ENCODE data around the gene SYNPO2. TPM values are rescaled to one million over a fixed set of nuclear protein-coding genes. Genes with fewer than 3 reads are reported as not detected.
"Not testable (repeated sequence)": the region's sequence is repeated elsewhere in the genome, so short reads cannot be mapped to it uniquely, and the experiment has no call there.

The SYNPO2 gene
- total RNA-seq, 6 experiments from 2014 or later: 2.7 to 11.2 (median 8.2) TPM

- WGBS (ENCODE audit: insufficient coverage, low coverage, low lambda C conversion rate, missing lambda C conversion rate): 41% methylated on average over 6 of the region's 6 CpGs
- intact Hi-C loops (cut with DNase I): no loop called here
- H3K27ac ChIP-seq: no peak overlapping the region
These were observed 84.6 kb downstream of the SYNPO2 start for GRCh38 chr4:118973295-118973694.

DNA sequence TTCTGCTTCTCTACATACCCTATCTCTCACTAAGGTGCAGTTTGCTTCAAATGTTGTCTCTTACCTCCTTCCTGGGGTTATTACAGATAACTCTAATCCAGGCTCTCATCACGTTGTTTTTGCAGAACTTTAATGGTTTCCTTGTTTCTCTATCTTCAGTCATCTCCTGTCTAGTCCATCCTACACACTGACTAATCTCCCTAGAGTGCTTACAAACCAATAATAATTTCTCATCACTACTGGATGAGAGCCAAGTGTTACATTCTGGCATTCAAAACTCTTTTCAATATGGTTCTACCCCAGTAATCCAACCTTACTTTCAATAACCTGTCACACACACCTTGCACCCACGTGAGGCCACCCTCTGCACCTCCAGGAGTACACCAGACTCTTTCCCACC is 86.1 kb downstream of the SYNPO2 start:
- H3K36me3 ChIP-seq: no peaks in the 10 kb centered on the region
- 54% methylated on average over 2 of the region's 2 CpGs for WGBS (ENCODE audit: insufficient coverage, low coverage, low lambda C conversion rate, missing lambda C conversion rate)
- intact Hi-C loops (cut with DNase I): no loop called here

More at GRCh38 chr4:118973295-118973694, 84.6 kb downstream of the SYNPO2 start:
- DNase-seq (no peak), ATAC-seq (no peak)
- Histone ChIP-seq H3K4me3 (no peak overlapping the region), H3K4me1 (peaks cover 0 to 6% (median 2%) of the 10 kb centered on the region in 4 donors), H3K27me3 (no peaks in the 10 kb centered on the region), H3K36me3 (no peaks in the 10 kb centered on the region), H3K9me3 (no peaks in the 10 kb centered on the region)
- no peak for TF ChIP-seq POLR2A (IDR thresholded peaks at IDR 0.05)

DNA sequence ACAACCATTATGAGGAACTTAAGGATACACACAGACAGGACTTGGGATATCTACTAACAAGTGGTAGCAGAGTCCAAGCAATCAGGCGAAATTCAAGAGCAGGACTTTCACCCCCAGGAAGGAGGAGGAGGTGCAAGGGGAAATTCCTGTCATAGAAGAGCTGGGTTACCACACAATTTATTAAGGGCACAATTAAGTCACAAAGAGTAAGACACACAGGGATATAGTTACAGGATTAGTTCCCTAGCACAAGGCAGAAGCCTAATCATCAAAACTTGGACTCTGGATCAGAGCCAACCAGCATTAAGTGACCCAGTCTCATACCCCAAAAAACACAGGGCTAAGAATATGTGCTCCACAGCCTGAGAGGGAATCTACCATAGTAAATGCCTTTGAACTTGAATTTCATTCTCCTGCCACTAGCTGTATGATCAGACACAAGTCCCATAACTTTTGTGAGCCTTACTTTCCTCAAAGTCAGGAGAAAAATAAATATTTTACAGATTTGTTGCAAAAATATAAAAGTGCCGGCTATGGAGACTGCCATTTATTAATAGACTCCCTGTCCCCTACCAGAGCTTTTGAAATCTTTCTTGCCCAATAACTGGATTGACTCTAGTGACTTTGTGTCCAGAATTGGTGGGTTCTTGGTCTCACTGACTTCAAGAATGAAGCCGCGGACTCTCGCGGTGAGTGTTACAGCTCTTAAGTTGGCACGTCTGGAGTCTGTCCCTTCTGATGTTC is 87.0 kb downstream of the SYNPO2 start:
- no peak for ATAC-seq
- WGBS (ENCODE audit: insufficient coverage, low coverage, low lambda C conversion rate, missing lambda C conversion rate): 88% methylated on average over 7 of the region's 7 CpGs
- TF ChIP-seq CTCF (IDR thresholded peaks at IDR 0.05): no peak
- TF ChIP-seq POLR2A (IDR thresholded peaks at IDR 0.05): no peak

More for the DNA sequence above, 86.1 kb downstream of the SYNPO2 start:
- H3K27ac ChIP-seq: no peak overlapping the region
- no peaks in the 10 kb centered on the region for H3K4me1 ChIP-seq
- ATAC-seq: no peak
- TF ChIP-seq CTCF (IDR thresholded peaks at IDR 0.05) (no peak), POLR2A (IDR thresholded peaks at IDR 0.05) (no peak)
- H3K4me3 ChIP-seq: no peak overlapping the region
- H3K9me3 ChIP-seq: no peaks in the 10 kb centered on the region
- DNase-seq: no peak
- no peaks in the 10 kb centered on the region for H3K27me3 ChIP-seq

DNA sequence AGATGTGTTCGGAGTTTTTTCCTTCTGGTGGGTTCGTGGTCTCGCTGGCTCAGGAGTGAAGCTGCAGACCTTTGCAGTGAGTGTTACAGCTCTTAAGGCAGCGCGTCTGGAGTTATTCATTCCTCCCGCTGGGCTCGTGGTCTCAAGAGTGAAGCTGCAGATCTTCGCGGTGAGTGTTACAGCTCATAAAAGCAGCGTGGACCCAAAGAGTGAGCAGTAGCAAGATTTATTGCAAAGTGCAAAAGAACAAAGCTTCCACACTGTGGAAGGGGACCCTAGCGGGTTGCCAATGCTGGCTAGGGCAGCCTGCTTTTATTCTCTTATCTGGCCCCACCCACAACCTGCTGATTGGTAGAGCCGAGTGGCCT is 87.5 kb downstream of the SYNPO2 start:
- H3K27me3 ChIP-seq; H3K27ac ChIP-seq; DNase-seq; H3K4me3 ChIP-seq; intact Hi-C loops (cut with DNase I); ATAC-seq; H3K9me3 ChIP-seq; H3K4me1 ChIP-seq; H3K36me3 ChIP-seq: not testable (repeated sequence)
- 79% methylated on average over 6 of the region's 12 CpGs for WGBS (ENCODE audit: insufficient coverage, low coverage, low lambda C conversion rate, missing lambda C conversion rate)

More for the DNA sequence above, 87.0 kb downstream of the SYNPO2 start:
- intact Hi-C loops (cut with DNase I): no loop called here
- Histone ChIP-seq H3K4me3 (no peak overlapping the region), H3K27me3 (no peaks in the 10 kb centered on the region), H3K27ac (no peak overlapping the region), H3K4me1 (no peaks in the 10 kb centered on the region), H3K9me3 (no peaks in the 10 kb centered on the region), H3K36me3 (no peaks in the 10 kb centered on the region)
- no peak for DNase-seq

- H3K4me1 ChIP-seq; H3K27ac ChIP-seq; H3K27me3 ChIP-seq; H3K4me3 ChIP-seq; ATAC-seq; DNase-seq; H3K9me3 ChIP-seq; H3K36me3 ChIP-seq; intact Hi-C loops (cut with DNase I): not testable (repeated sequence)
- no CpG with 5 or more reads among the region's 24 CpGs for WGBS (ENCODE audit: insufficient coverage, low coverage, low lambda C conversion rate, missing lambda C conversion rate)
These were observed 88.4 kb downstream of the SYNPO2 start for GRCh38 chr4:118977100-118977499.

DNA sequence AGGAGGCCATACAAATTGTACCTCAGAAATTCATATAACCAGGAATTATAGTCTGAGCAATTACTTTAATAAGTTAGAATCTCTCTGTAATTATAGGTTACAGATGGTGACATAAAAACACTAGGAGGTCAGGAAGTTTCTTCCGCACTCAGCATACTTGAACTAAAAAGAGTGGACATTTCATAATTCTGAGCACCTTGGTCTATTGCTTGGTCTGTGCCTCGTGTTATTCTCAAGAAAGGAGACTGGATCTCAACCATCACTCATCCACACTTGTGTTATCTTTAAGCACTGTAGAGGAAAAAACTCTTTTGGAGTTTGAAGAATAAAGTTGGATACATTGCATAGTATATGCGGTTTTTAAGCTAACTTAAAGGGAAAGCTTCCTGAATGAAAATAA is 91.1 kb downstream of the SYNPO2 start:
- TF ChIP-seq POLR2A (IDR thresholded peaks at IDR 0.05) (no peak), CTCF (IDR thresholded peaks at IDR 0.05) (no peak)
- intact Hi-C loops (cut with DNase I): no loop called here
- no peak for DNase-seq
- no peak overlapping the region for H3K4me3 ChIP-seq
- 59% methylated on average over 3 of the region's 3 CpGs for WGBS (ENCODE audit: insufficient coverage, low coverage, low lambda C conversion rate, missing lambda C conversion rate)
- no peak for ATAC-seq
- H3K27ac ChIP-seq: no peak overlapping the region
- no peaks in the 10 kb centered on the region for H3K9me3 ChIP-seq
- no peaks in the 10 kb centered on the region for H3K36me3 ChIP-seq
- H3K27me3 ChIP-seq: no peaks in the 10 kb centered on the region
- H3K4me1 ChIP-seq: no peaks in the 10 kb centered on the region
